Measurements from ENCODE around the gene KLHL25. TPM values are rescaled to one million over a fixed set of nuclear protein-coding genes. Genes with fewer than 3 reads are reported as not detected.

KLHL25 gene
- total and polyA plus RNA-seq, 2 of the 13 experiments (the other 11 are each of a cell fraction or from before 2014, with no cell fraction given) = 3.7 to 8.2 TPM

GRCh38 chr15:85741662-85742061 is 53.1 kb downstream of the KLHL25 start (continued):
- TF ChIP-seq ZNF318 (CRISPR knock-in tag; IDR thresholded peaks at IDR 0.05) (no peak), HNF4G (IDR thresholded peaks at IDR 0.05; ENCODE audit: borderline replicate concordance, low read depth, low read length) (no peak), HNF4G (CRISPR knock-in tag; IDR thresholded peaks at IDR 0.05; ENCODE audit: borderline replicate concordance, low read depth) (no peak), HOXA5 (CRISPR knock-in tag; IDR thresholded peaks at IDR 0.05) (no peak), FOXA3 (CRISPR knock-in tag; IDR thresholded peaks at IDR 0.05) (no peak), SNRNP70 (IDR thresholded peaks at IDR 0.05; ENCODE audit: low read depth, low read length) (no peak), SKI (IDR thresholded peaks at IDR 0.05; ENCODE audit: partially characterized antibody) (no peak), ZNF772 (CRISPR knock-in tag; IDR thresholded peaks at IDR 0.05) (no peak), E2F1 (CRISPR knock-in tag; IDR thresholded peaks at IDR 0.05) (no peak), ZKSCAN8 (CRISPR knock-in tag; IDR thresholded peaks at IDR 0.05; ENCODE audit: borderline replicate concordance) (no peak), RBFOX2 (IDR thresholded peaks at IDR 0.05; ENCODE audit: low read depth, low read length) (no peak)

All from HepG2 (cell line).